MM.1S (cell line): ENCODE data around the gene PRG2.

Experiments used
- DNase-seq: peaks from one replicate; pipeline ENCODE4 v3.0.0-alpha.2; 2015
- H2AFZ ChIP-seq: fragments of 300-600 bp; sonication (generic); 2 replicates; pipeline ENCODE4 v1.6.0; 2016; ENCODE audit warnings: antibody characterized with exemption, low read length
- H3F3A ChIP-seq: fragments of 300-600 bp; sonication (generic); 2 replicates; pipeline ENCODE4 v1.6.1; 2016; ENCODE audit warnings: mild to moderate bottlenecking, antibody characterized with exemption, low read length, moderate library complexity, mixed read lengths; ENCODE audit not compliant: insufficient read depth
- H3K27ac ChIP-seq: fragments of 300-600 bp; sonication (generic); 2 replicates; pipeline ENCODE4 v1.5.1; 2016; ENCODE audit warnings: mild to moderate bottlenecking, low read length
- H3K27me3 ChIP-seq: fragments of 300-600 bp; sonication (generic); replicated peaks from 2 replicates; pipeline ENCODE4 v1.6.0; 2016; ENCODE audit warnings: low read length; ENCODE audit not compliant: insufficient read depth
- H3K36me3 ChIP-seq: fragments of 300-600 bp; sonication (generic); replicated peaks from 2 replicates; pipeline ENCODE4 v1.6.1; 2016; ENCODE audit warnings: mild to moderate bottlenecking, low read length, mixed read lengths; ENCODE audit not compliant: insufficient read depth
- H3K4me1 ChIP-seq: fragments of 300-600 bp; sonication (generic); 2 replicates; pipeline ENCODE4 v1.6.1; 2016; ENCODE audit warnings: low read length, mixed read lengths
- H3K4me2 ChIP-seq: fragments of 300-600 bp; sonication (generic); 2 replicates; pipeline ENCODE4 v1.6.0; 2016; ENCODE audit warnings: low read depth, low read length
- H3K4me3 ChIP-seq: fragments of 300-600 bp; sonication (generic); 2 replicates; pipeline ENCODE4 v1.5.1; 2016; ENCODE audit warnings: low read length, mixed read lengths
- H3K79me2 ChIP-seq: fragments of 300-600 bp; sonication (generic); 2 replicates; pipeline ENCODE4 v1.6.1; 2016; ENCODE audit warnings: mixed run types, low read length, mixed read lengths
- H3K9ac ChIP-seq: fragments of 300-600 bp; sonication (generic); 2 replicates; pipeline ENCODE4 v1.6.1; 2016; ENCODE audit warnings: low read length, mixed read lengths
- H3K9me2 ChIP-seq: fragments of 300-600 bp; sonication (generic); replicated peaks from 2 replicates; pipeline ENCODE4 v1.6.1; 2016; ENCODE audit warnings: mild to moderate bottlenecking, low read length, mixed read lengths; ENCODE audit not compliant: insufficient read depth
- H3K9me3 ChIP-seq: fragments of 300-600 bp; sonication (generic); replicated peaks from 2 replicates; pipeline ENCODE4 v1.6.1; 2016; ENCODE audit warnings: mild to moderate bottlenecking, low read length, mixed read lengths; ENCODE audit not compliant: insufficient read depth
- H4K20me1 ChIP-seq: fragments of 300-600 bp; sonication (generic); 2 replicates; pipeline ENCODE4 v1.6.1; 2016; ENCODE audit warnings: mild to moderate bottlenecking, low read length, moderate library complexity, mixed read lengths; ENCODE audit not compliant: insufficient read depth
- CTCF ChIP-seq: fragments of 300-600 bp; sonication (generic); IDR thresholded peaks from 2 replicates; pipeline ENCODE4 v1.5.1; 2016; ENCODE audit warnings: antibody characterized with exemption, low read length, mixed read lengths
- EZH2 ChIP-seq: fragments of 300-600 bp; sonication (generic); optimal IDR thresholded peaks from 2 replicates; pipeline ENCODE3; 2017; ENCODE audit warnings: low read depth, mild to moderate bottlenecking, antibody characterized with exemption, low read length, mixed read lengths
- EZH2phosphoT487 ChIP-seq: fragments of 300-600 bp; sonication (generic); IDR thresholded peaks from 2 replicates; pipeline ENCODE4 v1.6.1; 2018; ENCODE audit warnings: antibody characterized with exemption, low read length

Gene PRG2

DNA sequence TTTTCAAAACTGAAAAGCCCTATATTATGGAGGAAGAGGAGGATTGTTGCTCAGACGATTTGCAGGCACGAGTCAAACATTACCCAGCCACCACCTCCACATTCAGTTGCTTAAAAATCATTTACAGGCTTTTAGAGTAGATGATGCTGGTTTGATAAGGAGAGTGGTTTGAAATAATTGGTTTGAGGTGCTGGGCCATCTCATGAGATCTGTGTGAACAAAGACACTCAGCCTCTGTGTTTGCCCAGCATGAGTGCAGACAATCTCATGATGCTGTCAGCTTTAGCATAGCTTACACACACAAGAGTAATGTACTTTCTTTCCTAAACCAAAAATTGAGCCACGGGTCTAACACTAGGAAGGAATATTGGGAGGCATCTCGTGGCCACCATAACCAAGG lies 32.2 kb upstream of the PRG2 start:
- H3K79me2 ChIP-seq, result no peaks in the 10 kb centered on the region
- no peak overlapping the region for H3K4me2 ChIP-seq
- no peaks in the 10 kb centered on the region for H3K9me3 ChIP-seq
- H3K9me2 ChIP-seq, result no peaks in the 10 kb centered on the region
- H3K36me3 ChIP-seq, result no peaks in the 10 kb centered on the region
- no peak overlapping the region for H3K4me3 ChIP-seq
- peaks cover 8% of the 10 kb centered on the region for H3F3A ChIP-seq
- peaks cover 23% of the 10 kb centered on the region for H3K4me1 ChIP-seq
- TF ChIP-seq EZH2phosphoT487 (no peak), CTCF (no peak), EZH2 (no peak)
- no peak for DNase-seq
- H3K27ac ChIP-seq, result no peak overlapping the region
- H3K9ac ChIP-seq, result no peak overlapping the region
- H2AFZ ChIP-seq, result no peak overlapping the region
- no peaks in the 10 kb centered on the region for H4K20me1 ChIP-seq
- no peaks in the 10 kb centered on the region for H3K27me3 ChIP-seq

DNA sequence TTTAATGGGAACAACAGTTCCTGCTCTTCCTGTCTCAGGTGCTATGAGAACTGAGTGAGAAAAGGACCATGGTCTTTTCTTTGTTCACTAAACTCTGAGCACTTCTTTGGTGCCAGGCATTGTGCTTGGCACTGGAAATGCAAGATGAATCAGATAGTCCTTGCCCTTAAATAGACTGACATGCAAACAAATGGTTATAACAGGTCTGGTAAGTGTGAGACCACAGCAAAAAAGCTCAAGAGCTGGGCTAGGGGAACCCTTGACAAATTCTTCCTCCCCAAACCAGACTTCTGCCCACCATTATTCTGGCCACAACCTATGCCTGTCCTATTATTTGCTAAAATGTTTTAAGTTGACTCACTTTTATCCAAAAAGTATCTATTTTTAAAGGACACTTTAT lies 31.4 kb upstream of the PRG2 start:
- H3K36me3 ChIP-seq, result no peaks in the 10 kb centered on the region
- no peaks in the 10 kb centered on the region for H4K20me1 ChIP-seq
- H2AFZ ChIP-seq, result no peak overlapping the region
- no peaks in the 10 kb centered on the region for H3K9me3 ChIP-seq
- TF ChIP-seq CTCF, result no peak
- no peak for TF ChIP-seq EZH2
- no peak for TF ChIP-seq EZH2phosphoT487
- H3K9ac ChIP-seq, result no peak overlapping the region
- no peaks in the 10 kb centered on the region for H3K9me2 ChIP-seq
- peaks cover 23% of the 10 kb centered on the region for H3K4me1 ChIP-seq
- H3K4me3 ChIP-seq, result no peak overlapping the region
- no peak overlapping the region for H3K27ac ChIP-seq
- H3K79me2 ChIP-seq, result no peaks in the 10 kb centered on the region
- peaks cover 8% of the 10 kb centered on the region for H3F3A ChIP-seq
- H3K4me2 ChIP-seq, result no peak overlapping the region
- H3K27me3 ChIP-seq, result no peaks in the 10 kb centered on the region
- no peak for DNase-seq

GRCh38 chr11:57421066-57421465 lies 30.6 kb upstream of the PRG2 start:
- H3K27me3 ChIP-seq, result no peaks in the 10 kb centered on the region
- peaks cover 8% of the 10 kb centered on the region for H3F3A ChIP-seq
- H3K27ac ChIP-seq, result no peak overlapping the region
- H3K9me3 ChIP-seq, result no peaks in the 10 kb centered on the region
- H3K9ac ChIP-seq, result no peak overlapping the region
- DNase-seq, result no peak
- no peak overlapping the region for H2AFZ ChIP-seq
- H3K79me2 ChIP-seq, result no peaks in the 10 kb centered on the region
- TF ChIP-seq CTCF (no peak), EZH2 (no peak), EZH2phosphoT487 (no peak)
- peaks cover 22% of the 10 kb centered on the region for H3K4me1 ChIP-seq
- no peak overlapping the region for H3K4me3 ChIP-seq
- H4K20me1 ChIP-seq, result no peaks in the 10 kb centered on the region
- H3K9me2 ChIP-seq, result no peaks in the 10 kb centered on the region
- H3K4me2 ChIP-seq, result no peak overlapping the region
- H3K36me3 ChIP-seq, result no peaks in the 10 kb centered on the region
